GM19238 (cell line): Measurements from ENCODE around the gene CHI3L1.

Source experiments
- DNase-seq: peaks from one replicate; pipeline ENCODE4 v3.0.0; 2011; ENCODE audit warnings: low spot score; ENCODE audit not compliant: insufficient read length

The CHI3L1 gene

DNA sequence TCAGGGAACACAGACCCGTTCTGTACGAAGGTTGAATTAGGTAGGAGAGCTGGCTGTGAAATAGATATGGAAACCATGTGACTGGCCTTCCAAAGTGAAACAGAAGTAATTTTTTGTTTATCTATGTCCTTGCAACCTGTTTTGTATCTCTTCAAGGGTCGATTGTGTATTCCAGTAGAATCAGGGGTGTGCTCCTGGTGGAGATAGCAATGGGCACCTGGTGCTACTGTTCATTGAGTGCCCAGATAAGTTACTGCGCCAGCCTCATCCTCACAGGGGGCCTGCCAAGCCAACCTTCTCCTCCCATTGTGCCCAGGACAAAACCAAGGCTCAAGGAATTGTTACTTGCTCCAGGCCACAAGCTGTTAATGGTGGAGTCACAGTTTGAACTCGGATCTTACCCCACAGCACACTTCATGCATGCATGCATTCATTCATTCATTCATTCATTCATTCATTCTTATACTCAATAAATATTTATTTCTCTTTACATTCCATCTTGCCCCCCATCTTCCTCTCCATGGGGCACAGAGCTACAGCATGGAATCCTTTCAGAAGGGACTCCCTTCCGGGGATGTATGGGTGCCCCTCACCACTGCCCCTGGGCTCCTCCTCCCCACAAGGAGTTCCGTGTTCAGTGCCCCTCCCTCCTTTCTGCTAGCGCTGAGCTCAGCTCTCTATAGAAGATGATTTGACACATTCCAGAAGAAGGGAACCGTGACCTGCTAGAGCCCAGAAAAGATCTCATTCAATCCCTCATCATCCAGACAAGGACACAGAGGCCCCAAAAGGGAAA lies 34.9 kb downstream of the CHI3L1 start:
- DNase-seq: no peak

- DNase-seq: no peak
Observed at GRCh38 chr1:203150511-203151297, 35.8 kb downstream of the CHI3L1 start.

- DNase-seq: no peak
Observed at GRCh38 chr1:203149188-203149840, 37.2 kb downstream of the CHI3L1 start.

DNA sequence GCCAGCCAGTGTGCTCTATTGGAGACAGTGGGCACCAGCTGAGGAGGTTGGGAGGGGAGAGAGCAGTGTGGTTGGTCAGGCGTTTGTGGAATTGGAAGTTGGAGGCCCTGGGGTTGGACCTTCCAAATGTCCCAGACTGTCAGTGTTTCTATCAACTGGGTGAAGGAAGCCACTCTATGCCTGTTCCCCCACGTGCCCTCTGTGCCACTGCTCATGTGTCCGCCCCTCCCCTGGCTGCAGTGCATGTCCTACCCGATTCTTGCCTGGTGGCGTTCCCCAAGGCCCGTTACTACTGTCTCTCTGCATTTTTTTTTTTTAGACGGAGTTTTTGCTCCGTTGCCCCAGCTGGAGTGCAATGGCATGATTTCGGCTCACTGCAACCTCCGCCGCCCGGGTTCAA lies 37.9 kb downstream of the CHI3L1 start:
- DNase-seq: no peak

DNA sequence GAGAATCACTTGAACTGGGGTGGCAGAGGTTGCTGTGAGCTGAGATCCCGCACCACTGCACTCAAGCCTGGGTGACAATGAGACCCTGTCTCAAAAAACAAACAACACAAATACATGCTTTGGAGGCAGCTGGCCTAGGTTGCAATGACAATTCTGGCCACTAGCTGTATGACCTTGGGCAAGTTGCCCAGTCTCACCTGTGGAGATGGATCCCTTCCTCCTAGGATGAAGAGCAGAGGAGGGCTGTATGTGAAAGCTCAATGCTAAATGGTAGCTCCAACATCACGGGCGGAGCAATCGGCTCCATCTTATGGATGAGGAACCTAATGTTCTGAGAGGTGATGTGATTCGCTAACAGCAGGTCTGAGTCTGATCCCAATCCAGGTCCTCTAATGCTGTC lies 38.4 kb downstream of the CHI3L1 start:
- DNase-seq: no peak

DNA sequence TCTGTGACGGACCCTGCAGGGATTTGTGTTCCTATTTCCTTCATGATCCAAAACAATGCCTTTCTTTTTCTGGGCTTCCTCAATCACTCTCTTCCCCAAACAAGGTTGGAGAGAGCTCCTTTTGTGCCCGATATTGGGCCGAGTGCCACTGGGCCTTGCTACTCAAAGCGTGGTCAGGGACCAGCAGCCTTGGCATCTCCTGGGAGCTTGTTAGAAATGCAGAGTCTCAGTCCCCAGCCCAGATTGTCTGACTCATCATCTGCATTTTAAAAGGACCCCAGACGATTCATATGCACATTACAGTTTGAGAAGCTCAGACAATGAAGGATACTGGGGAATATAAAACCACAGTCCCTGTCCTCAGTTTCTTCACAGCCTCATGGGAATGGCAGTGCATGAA lies 39.1 kb downstream of the CHI3L1 start:
- no peak for DNase-seq

DNA sequence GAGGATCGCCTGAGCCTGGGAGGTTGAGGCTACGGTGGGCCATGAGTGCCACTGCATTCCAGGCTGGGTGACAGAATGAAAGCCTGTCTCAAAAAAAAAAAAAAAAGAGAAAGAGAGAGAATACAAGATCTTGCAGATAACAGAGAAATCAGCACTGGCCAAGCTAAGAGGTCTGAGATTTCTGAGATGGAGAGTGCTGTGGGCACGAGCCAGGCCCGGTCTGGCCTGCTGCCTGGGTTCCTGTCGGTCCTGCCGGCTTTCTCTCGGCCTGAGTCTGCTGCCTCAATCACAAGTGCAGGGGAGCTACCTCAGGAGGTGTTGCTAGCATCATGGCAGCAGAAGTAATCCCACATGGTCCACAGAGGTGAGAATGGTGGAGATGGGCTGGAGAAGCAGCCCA lies 40.0 kb downstream of the CHI3L1 start:
- DNase-seq: no peak

GRCh38 chr1:203146042-203146369 lies 40.5 kb downstream of the CHI3L1 start:
- DNase-seq: no peak

DNA sequence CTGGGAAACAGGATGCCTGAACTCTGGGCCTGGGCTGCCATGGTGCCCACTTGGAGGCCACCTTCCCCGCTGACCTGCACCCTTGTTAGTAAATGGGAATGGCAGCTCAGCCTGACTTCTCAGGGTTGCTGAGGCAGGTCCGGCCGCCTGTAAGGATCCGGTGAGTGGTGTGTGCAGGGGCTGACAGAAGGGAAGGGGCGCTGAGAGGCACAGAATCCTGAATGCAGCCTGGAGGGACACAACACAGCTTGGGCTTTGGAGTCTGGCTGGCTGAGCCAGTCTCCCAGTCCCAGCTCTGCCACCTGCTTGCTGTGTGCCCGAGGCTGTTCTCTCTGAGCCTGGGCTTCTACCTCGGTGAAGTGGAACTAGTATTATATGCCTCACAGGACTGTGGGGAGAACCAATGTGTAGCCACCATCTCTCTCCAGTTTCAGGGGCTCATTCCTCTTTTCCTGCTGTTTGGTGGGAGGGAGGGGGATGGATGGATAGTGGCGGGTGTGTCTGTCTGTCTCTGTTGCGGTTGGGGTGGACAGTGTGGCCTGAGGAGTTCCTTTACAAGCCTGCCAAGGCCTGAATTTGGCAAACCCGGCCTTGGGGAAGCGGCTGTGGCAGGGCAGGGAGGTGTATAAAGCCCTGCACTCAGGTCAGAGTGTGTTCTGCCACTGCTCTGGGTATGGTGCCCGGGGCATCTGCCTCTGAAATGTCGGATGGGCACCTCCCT lies 41.0 kb downstream of the CHI3L1 start:
- DNase-seq: no peak

- DNase-seq: no peak
Observed at GRCh38 chr1:203144661-203145060, 41.8 kb downstream of the CHI3L1 start.

GRCh38 chr1:203143641-203144040 lies 42.9 kb downstream of the CHI3L1 start:
- no peak for DNase-seq

DNA sequence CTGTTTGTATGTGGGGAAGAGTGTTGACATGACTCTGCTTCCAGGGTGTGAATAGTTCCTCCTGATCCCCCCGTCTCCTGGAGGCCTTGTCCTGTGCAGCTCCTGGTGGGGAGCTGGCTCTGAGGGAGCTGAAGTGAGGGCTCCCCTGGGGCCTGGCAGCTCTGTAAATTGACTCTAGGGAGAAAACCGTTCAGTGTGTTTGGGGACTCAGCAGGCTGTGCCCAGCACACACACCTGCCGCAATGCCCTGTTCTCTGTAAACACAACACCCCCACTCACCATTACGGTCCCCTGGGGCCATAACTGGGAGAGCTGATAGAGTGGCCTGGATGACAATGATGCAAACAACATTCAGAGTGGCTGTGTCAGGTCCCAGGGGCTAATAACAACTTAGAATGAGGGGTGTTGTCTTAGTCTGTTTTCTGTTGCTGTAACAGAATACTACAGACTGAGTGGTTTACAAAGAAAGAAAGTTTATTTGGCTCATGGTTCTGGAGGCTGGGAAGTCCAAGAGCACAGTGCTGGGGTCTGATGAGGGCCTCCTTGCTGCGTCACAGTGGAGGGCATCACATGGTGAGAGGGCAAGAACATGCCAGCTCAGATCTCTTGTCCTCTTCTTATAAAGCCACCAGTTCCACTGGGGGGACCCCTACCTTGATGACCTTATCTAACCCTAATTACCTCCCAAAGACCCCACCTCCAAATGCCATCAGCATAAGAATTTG lies 43.7 kb downstream of the CHI3L1 start:
- DNase-seq: no peak

DNA sequence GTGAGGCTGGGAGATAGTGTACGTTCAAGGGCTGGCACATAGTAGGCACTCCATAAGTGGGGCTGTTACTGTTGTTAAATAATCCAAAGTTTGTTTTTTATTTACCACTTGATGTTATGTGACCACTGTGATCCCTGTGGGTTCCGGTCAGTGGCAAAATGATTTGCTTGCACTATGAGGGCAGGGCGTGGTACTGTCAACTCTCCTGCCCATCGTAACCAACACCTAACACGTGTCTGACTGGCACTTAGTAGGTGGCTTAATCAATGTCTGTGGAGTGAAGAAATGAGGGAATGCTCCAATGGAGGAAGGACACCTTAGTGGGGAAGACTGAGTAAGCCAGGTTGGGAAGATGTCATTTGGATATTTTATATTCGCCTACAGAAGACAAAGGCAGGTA lies 44.4 kb downstream of the CHI3L1 start:
- no peak for DNase-seq

DNA sequence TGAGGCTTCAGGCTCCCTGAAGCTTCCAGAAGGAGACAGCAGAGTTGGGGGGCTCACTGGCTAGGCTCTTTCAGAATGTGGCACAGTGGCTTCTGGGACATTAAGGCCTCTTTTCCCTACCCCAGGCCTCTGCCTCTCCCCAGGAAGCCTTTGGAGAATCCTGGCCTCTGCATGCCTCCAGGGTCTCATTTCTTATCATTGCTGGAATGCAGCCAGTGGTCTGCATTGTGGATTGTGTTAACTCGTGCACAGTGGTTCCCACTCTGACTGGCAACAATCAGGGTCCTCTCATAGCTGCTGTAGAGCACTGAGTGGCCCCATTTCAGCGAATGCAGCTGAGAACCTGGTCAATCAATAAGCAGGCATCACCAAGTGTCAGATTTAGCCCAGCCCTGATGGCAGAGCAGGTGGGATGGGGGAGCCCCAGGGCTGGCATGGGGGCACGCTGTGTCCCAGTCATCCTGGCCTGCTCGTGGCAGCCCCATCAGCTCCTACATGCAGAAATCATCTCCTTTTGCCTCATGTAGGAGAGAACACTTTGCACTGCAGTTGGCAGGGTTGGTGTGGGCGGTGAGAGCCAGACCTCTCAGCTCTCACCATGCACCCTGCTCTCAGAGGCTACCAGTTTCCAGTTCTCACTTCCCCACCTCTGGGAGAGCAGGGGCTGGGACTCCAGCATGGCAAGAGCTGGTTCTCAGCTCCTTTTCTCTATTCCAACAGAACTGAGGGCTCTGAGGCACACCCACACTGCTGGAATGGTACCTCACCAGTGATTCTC lies 45.6 kb downstream of the CHI3L1 start:
- DNase-seq: no peak

GRCh38 chr1:203139976-203140475 lies 46.5 kb downstream of the CHI3L1 start:
- DNase-seq: no peak

GRCh38 chr1:203138066-203138465 lies 48.4 kb downstream of the CHI3L1 start:
- DNase-seq: no peak

DNA sequence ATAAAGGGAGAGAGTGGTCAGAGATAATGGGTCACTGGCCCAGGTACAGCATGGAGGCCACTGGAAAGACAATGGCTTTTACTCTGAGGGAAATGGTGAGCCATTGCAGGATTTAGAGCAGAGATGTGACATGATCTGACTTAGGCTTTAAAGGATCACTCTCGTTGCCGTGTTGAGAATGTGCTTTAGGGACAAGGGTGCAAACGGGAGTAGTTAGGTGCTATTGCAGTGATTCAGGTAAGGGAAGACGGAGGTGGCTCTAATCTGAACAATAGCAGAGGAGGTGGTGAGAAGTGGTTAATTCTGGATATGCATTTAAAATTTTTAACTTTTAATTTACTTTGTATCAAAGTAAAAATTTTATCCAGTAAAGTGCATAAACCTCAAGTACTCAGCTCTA lies 49.2 kb downstream of the CHI3L1 start:
- DNase-seq: no peak

GRCh38 chr1:203136409-203137042 lies 50.0 kb downstream of the CHI3L1 start:
- DNase-seq: no peak

DNA sequence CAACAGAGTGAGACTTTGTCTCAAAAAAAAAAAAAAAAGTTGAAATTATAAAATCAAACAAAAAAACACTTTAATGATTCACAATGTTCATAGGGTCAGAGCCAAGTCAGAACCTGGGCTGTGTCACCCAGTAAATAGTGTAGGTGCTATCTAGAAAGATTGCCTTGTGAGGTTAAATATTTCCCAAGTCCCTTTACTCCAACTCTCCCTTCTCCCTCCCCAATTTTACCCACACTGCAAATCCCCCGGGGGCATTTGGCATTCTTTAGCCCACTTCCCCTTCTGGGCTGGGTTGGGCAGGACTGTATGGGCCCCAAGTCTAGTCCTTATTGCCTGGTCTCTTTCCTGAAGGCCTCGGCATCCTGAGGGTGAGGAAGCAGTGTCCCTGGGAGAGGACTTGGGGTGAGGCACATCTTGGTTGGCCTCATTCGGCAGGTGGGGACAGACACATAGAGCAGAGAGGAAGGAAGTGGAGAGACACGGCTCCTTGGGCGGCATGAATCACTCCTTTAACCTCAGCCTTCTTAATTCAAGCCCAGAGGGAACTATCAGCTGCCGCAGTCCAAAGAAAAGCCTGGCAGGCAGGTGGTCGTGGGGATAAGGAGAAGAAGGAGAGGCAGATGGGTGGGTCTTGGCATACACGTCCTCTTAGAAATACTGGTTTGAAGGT lies 50.7 kb downstream of the CHI3L1 start:
- DNase-seq: no peak
